HepG2 (cell line): Measurements from ENCODE around the gene TM7SF3. TPM values are rescaled to one million over a fixed set of nuclear protein-coding genes. Genes with fewer than 3 reads are reported as not detected.

Source experiments
- FOXP1 ChIP-seq, 2 experiments: fragments of 450-650 bp in 1 of 2; IDR thresholded peaks; 2 replicates each; pipeline ENCODE4 v1.6.1; 2017 to 2018; ENCODE audit warnings: antibody characterized with exemption in 1 of 2
- RXRA ChIP-seq: sonication (generic); formaldehyde crosslinking; IDR thresholded peaks from 2 replicates; pipeline ENCODE4 v1.5.1; 2020; ENCODE audit warnings: missing genetic modification reagents
- SNAI1 ChIP-seq: sonication (generic); formaldehyde crosslinking; IDR thresholded peaks from 2 replicates; pipeline ENCODE4 v1.5.0; 2020; ENCODE audit warnings: mild to moderate bottlenecking, missing genetic modification reagents, borderline replicate concordance
- SSRP1 ChIP-seq: IDR thresholded peaks from 2 replicates; pipeline ENCODE4 v1.6.1; 2016; ENCODE audit warnings: control low read depth
- ZNF678 ChIP-seq: sonication (generic); formaldehyde crosslinking; IDR thresholded peaks from 2 replicates; pipeline ENCODE4 v1.4.0; 2020; ENCODE audit warnings: mild to moderate bottlenecking, missing genetic modification reagents
- polyA plus RNA-seq, 8 experiments: library from polyadenylated mRNA; depleted of rRNA in 3 of 8; stranded (reverse) in 7 of 8; unstranded in 1 of 8; fragments of >200 nt; fragmentation: Illumina TruSeq in 4 of 8; extraction: Trizol in 4 of 8; gene quantifications; 2 replicates each; pipeline versions ENCODE4 v1.2.1 to v1.2.3, GENCODE V29; 2011 to 2016; ENCODE audit warnings: low read depth in 4 of 8, missing spikeins in 1 of 8, mixed read lengths in 1 of 8; ENCODE audit not compliant: insufficient read depth in 1 of 8
- total RNA-seq, 5 experiments: library from RNA; depleted of rRNA; stranded (reverse); fragments of >200 nt; fragmentation: Illumina TruSeq; extraction: Trizol; gene quantifications; 2 replicates each; pipeline ENCODE4 v1.2.3, GENCODE V29; 2016; ENCODE audit warnings: low read depth in 1 of 5
- TF ChIP-seq, protein P1 (sequence below): sonication (generic); formaldehyde crosslinking; IDR thresholded peaks from 2 replicates; pipeline ENCODE4 v1.5.0; 2020; ENCODE audit warnings: missing genetic modification reagents
- TF ChIP-seq, protein P2 (sequence below): sonication (generic); formaldehyde crosslinking; IDR thresholded peaks from 2 replicates; pipeline ENCODE4 v1.4.0; 2020; ENCODE audit warnings: low read depth, mild to moderate bottlenecking, missing genetic modification reagents

Gene TM7SF3
- total and polyA plus RNA-seq, 2 of the 13 experiments (the other 11 are each of a cell fraction or from before 2014, with no cell fraction given) = 116 to 142 TPM

DNA sequence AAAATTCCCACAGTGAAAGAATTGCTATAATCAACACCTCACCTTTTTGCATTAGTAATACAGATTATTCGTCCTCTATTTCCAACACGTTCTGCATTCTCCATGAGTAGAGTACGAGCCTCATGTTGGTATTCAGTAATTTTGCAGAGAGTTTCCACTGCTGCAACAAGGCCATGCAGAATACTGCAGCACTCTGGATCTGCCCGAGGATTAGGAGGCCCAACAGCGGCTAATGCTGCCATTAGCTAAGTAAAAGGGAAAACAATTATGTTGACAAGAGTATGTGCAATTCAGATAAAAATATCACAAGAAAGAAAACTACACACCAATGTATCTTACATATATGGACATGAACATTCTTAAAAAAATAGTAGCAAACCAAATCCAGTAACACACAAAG is 85.5 kb downstream of the TM7SF3 start (continued):
- TF ChIP-seq, protein P1, sequence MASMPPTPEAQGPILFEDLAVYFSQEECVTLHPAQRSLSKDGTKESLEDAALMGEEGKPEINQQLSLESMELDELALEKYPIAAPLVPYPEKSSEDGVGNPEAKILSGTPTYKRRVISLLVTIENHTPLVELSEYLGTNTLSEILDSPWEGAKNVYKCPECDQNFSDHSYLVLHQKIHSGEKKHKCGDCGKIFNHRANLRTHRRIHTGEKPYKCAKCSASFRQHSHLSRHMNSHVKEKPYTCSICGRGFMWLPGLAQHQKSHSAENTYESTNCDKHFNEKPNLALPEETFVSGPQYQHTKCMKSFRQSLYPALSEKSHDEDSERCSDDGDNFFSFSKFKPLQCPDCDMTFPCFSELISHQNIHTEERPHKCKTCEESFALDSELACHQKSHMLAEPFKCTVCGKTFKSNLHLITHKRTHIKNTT = no peak
- TF ChIP-seq ZNF678 (CRISPR knock-in tag) (no peak), SSRP1 (CRISPR knock-in tag) (no peak), RXRA (CRISPR knock-in tag) (no peak), FOXP1 (IDR thresholded peaks at IDR 0.05) (no peak), FOXP1 (CRISPR knock-in tag; IDR thresholded peaks at IDR 0.05) (no peak), SNAI1 (CRISPR knock-in tag) (no peak)
- TF ChIP-seq, protein P2, sequence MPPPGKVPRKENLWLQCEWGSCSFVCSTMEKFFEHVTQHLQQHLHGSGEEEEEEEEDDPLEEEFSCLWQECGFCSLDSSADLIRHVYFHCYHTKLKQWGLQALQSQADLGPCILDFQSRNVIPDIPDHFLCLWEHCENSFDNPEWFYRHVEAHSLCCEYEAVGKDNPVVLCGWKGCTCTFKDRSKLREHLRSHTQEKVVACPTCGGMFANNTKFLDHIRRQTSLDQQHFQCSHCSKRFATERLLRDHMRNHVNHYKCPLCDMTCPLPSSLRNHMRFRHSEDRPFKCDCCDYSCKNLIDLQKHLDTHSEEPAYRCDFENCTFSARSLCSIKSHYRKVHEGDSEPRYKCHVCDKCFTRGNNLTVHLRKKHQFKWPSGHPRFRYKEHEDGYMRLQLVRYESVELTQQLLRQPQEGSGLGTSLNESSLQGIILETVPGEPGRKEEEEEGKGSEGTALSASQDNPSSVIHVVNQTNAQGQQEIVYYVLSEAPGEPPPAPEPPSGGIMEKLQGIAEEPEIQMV (CRISPR knock-in tag) = no peak

Other genes starting within 250 kb of the TM7SF3 start
- gene ITPR2, start 181.2 kb downstream of the TM7SF3 start, total RNA-seq (2016; rRNA removed; fragmentation: Illumina TruSeq; extraction: Trizol) = 77.6 and 81.9 TPM in 2 replicates
- gene ITPR2, start 181.2 kb downstream of the TM7SF3 start, polyA plus RNA-seq (2011; rRNA removed) = 24.6 and 31.9 TPM in 2 replicates
- 43.7 and 62.3 TPM in 2 replicates for gene INTS13, start 76.4 kb downstream of the TM7SF3 start, total RNA-seq (2016; rRNA removed; fragmentation: Illumina TruSeq; extraction: Trizol)
- 11.4 and 16.3 TPM in 2 replicates for gene INTS13, start 76.4 kb downstream of the TM7SF3 start, polyA plus RNA-seq (2011; rRNA removed)
- gene FGFR1OP2, start 75.9 kb downstream of the TM7SF3 start, total RNA-seq (2016; rRNA removed; fragmentation: Illumina TruSeq; extraction: Trizol) = 38.1 and 47.3 TPM in 2 replicates
- gene FGFR1OP2, start 75.9 kb downstream of the TM7SF3 start, polyA plus RNA-seq (2011; rRNA removed) = 16.7 and 18.3 TPM in 2 replicates
- 34.1 and 56.0 TPM in 2 replicates for gene MED21, start 8.2 kb upstream of the TM7SF3 start, total RNA-seq (2016; rRNA removed; fragmentation: Illumina TruSeq; extraction: Trizol)
- 19.2 and 19.4 TPM in 2 replicates for gene MED21, start 8.2 kb upstream of the TM7SF3 start, polyA plus RNA-seq (2011; rRNA removed)
- gene C12orf71, start 68.2 kb upstream of the TM7SF3 start, total RNA-seq (2016; rRNA removed; fragmentation: Illumina TruSeq; extraction: Trizol) = not detected in 2 replicates
- gene C12orf71, start 68.2 kb upstream of the TM7SF3 start, polyA plus RNA-seq (2011; rRNA removed) = not detected in 2 replicates
- gene STK38L, start 229.9 kb upstream of the TM7SF3 start, total RNA-seq (2016; rRNA removed; fragmentation: Illumina TruSeq; extraction: Trizol) = 26.4 and 50.0 TPM in 2 replicates
- gene STK38L, start 229.9 kb upstream of the TM7SF3 start, polyA plus RNA-seq (2011; rRNA removed) = 5.6 and 6.1 TPM in 2 replicates